Colonic mucosa (tissue), 4 donors: ENCODE results near the gene CAMK1D. TPM values are rescaled to one million over a fixed set of nuclear protein-coding genes. Genes with fewer than 3 reads are reported as not detected.

Experiments used
- DNase-seq: peaks from one replicate; pipeline ENCODE4 v3.0.0-alpha.2; 2020
- H3K27ac ChIP-seq: fragments of 200-600 bp; one replicate; pipeline ENCODE4 v1.8.0; 2021
- H3K27me3 ChIP-seq: fragments of 200-600 bp; one replicate; pipeline ENCODE4 v1.8.0; 2021
- H3K36me3 ChIP-seq: fragments of 200-600 bp; one replicate; pipeline ENCODE4 v1.8.0; 2021
- H3K4me1 ChIP-seq: fragments of 200-600 bp; one replicate; pipeline ENCODE4 v1.8.0; 2021; ENCODE audit warnings: mild to moderate bottlenecking
- H3K4me3 ChIP-seq: fragments of 200-600 bp; one replicate; pipeline ENCODE4 v1.8.0; 2021
- H3K9ac ChIP-seq, 2 donors: one replicate each; pipeline ENCODE4 v1.7.0; 2013; ENCODE audit warnings: control low read depth in 2 of 2, low read depth in 2 of 2, low read length in 2 of 2
- H3K9me3 ChIP-seq: fragments of 200-600 bp; one replicate; pipeline ENCODE4 v1.8.0; 2021
- CTCF ChIP-seq: fragments of 200-600 bp; IDR thresholded peaks from one replicate; pipeline ENCODE4 v1.8.0; 2022; ENCODE audit warnings: antibody characterized with exemption, mild to moderate bottlenecking
- intact Hi-C: fragments of 100-400 bp; cut with DNase I; formaldehyde crosslinking; loops from one replicate; pipeline ENCODE4 v1.14.1; 2022
- total RNA-seq, 2 donors: library from RNA; stranded (reverse); fragmentation: NEBNext Ultra II Directional in 1 of 2; extraction: Animal tissue kit (Norgen Biotek cat#: 25700) in 1 of 2; gene quantifications; one replicate each; pipeline ENCODE4 v1.2.1, GENCODE V29; 2021
- donor health status: healthy.
- donor health status: DM: no; HTN: no; CAD: no.
- donor health status: DM: no; HTN: no; CAD: no.

Gene CAMK1D
- total RNA-seq, 2 donors from 2014 or later: 21.3 to 29.7 TPM

- no peak for TF ChIP-seq CTCF
- H3K9me3 ChIP-seq: no peaks in the 10 kb centered on the region
These were observed 282.6 kb downstream of the CAMK1D start for GRCh38 chr10:12631787-12632562.

GRCh38 chr10:12633776-12634620, 284.7 kb downstream of the CAMK1D start:
- no peak overlapping the region for H3K4me3 ChIP-seq
- H3K9ac ChIP-seq: no peak overlapping the region
- H3K4me1 ChIP-seq: peaks cover 21% of the 10 kb centered on the region
- no peak overlapping the region for H3K27ac ChIP-seq
- no peak for DNase-seq
- H3K9me3 ChIP-seq: no peaks in the 10 kb centered on the region
- no peak for TF ChIP-seq CTCF
- no peaks in the 10 kb centered on the region for H3K27me3 ChIP-seq
- intact Hi-C loops: no loop called here
- H3K36me3 ChIP-seq: no peaks in the 10 kb centered on the region

More at GRCh38 chr10:12631787-12632562, 282.6 kb downstream of the CAMK1D start:
- DNase-seq: peak; percentile 69
- H3K36me3 ChIP-seq: no peaks in the 10 kb centered on the region
- peak overlapping the region; percentile 58 for H3K27ac ChIP-seq
- H3K4me3 ChIP-seq: no peak overlapping the region
- H3K27me3 ChIP-seq: no peaks in the 10 kb centered on the region
- H3K4me1 ChIP-seq: peaks cover 12% of the 10 kb centered on the region
- peak overlapping the region in 1 of 2 donors; percentile 36 for H3K9ac ChIP-seq
- intact Hi-C loops: no loop called here

GRCh38 chr10:12634621-12634931, 285.2 kb downstream of the CAMK1D start:
- Histone ChIP-seq H3K4me1 (peaks cover 20% of the 10 kb centered on the region), H3K4me3 (no peak overlapping the region), H3K27ac (no peak overlapping the region), H3K27me3 (no peaks in the 10 kb centered on the region), H3K9ac (peak overlapping the region in 1 of 2 donors; percentile 26), H3K9me3 (no peaks in the 10 kb centered on the region), H3K36me3 (no peaks in the 10 kb centered on the region)
- intact Hi-C loops: no loop called here
- DNase-seq: no peak
- no peak for TF ChIP-seq CTCF

GRCh38 chr10:12635127-12635541, 285.8 kb downstream of the CAMK1D start:
- Histone ChIP-seq H3K9ac (no peak overlapping the region), H3K27me3 (no peaks in the 10 kb centered on the region), H3K36me3 (no peaks in the 10 kb centered on the region), H3K27ac (no peak overlapping the region), H3K4me3 (no peak overlapping the region), H3K4me1 (peaks cover 16% of the 10 kb centered on the region), H3K9me3 (no peaks in the 10 kb centered on the region)
- no peak for TF ChIP-seq CTCF
- no peak for DNase-seq
- intact Hi-C loops: no loop called here

GRCh38 chr10:12636571-12636970, 287.2 kb downstream of the CAMK1D start:
- TF ChIP-seq CTCF: no peak
- Histone ChIP-seq H3K4me3 (no peak overlapping the region), H3K36me3 (no peaks in the 10 kb centered on the region), H3K9me3 (no peaks in the 10 kb centered on the region), H3K9ac (no peak overlapping the region), H3K4me1 (peaks cover 12% of the 10 kb centered on the region), H3K27me3 (no peaks in the 10 kb centered on the region), H3K27ac (peak overlapping the region; percentile 36)
- intact Hi-C loops: no loop called here
- no peak for DNase-seq
